H1 (cell line): ENCODE results near the gene KIF20A. TPM values are rescaled to one million over a fixed set of nuclear protein-coding genes. Genes with fewer than 3 reads are reported as not detected.

Source experiments
- CTBP2 ChIP-seq: IDR thresholded peaks from 2 replicates; pipeline ENCODE4 v1.7.0; 2011; ENCODE audit warnings: borderline replicate concordance, mild to moderate bottlenecking, moderate library complexity, mixed read lengths, low read length; ENCODE audit not compliant: insufficient read depth, insufficient read length
- CTCF ChIP-seq, 3 experiments: IDR thresholded peaks; 1 replicate in 2 of 3; 2 replicates in 1 of 3; pipeline versions ENCODE4 v1.5.1 to v1.6.1; 2011; ENCODE audit warnings: low read length in 3 of 3, mild to moderate bottlenecking in 3 of 3, inconsistent platforms in 2 of 3, low read depth in 1 of 3, moderate library complexity in 1 of 3; ENCODE audit not compliant: insufficient read depth in 1 of 3; ENCODE audit errors: control extremely low read depth in 1 of 3
- HDAC2 ChIP-seq, 2 experiments: fragments of 300-600 bp in 1 of 2; sonication (generic) in 1 of 2; IDR thresholded peaks; 2 replicates each; pipeline ENCODE4 v1.6.1; 2011 to 2012; ENCODE audit warnings: low read depth in 2 of 2, low read length in 2 of 2, mild to moderate bottlenecking in 2 of 2, moderate library complexity in 2 of 2, borderline replicate concordance in 1 of 2, inconsistent platforms in 1 of 2
- KDM5A ChIP-seq: fragments of 200-600 bp; IDR thresholded peaks from 2 replicates; pipeline ENCODE4 v1.7.1; 2012; ENCODE audit warnings: mild to moderate bottlenecking, low read length, inconsistent platforms, mixed read lengths
- MAX ChIP-seq: IDR thresholded peaks from 2 replicates; pipeline ENCODE4 v1.6.1; 2012; ENCODE audit warnings: inconsistent platforms
- PHF8 ChIP-seq: fragments of 200-600 bp; sonication (generic); conservative IDR thresholded peaks from 2 replicates; pipeline ENCODE4 v1.7.1; 2012; ENCODE audit warnings: low read depth, mild to moderate bottlenecking, inconsistent platforms, low read length, moderate library complexity
- RNF2 ChIP-seq: fragments of 200-900, 300-1000 bp; sonication (generic); IDR thresholded peaks from 2 replicates; pipeline ENCODE4 v1.7.1; 2016; ENCODE audit warnings: borderline replicate concordance, low read depth, mild to moderate bottlenecking, antibody characterized with exemption, low read length; ENCODE audit not compliant: poor library complexity, severe bottlenecking; ENCODE audit errors: missing control alignments
- RXRA ChIP-seq: IDR thresholded peaks from 2 replicates; pipeline ENCODE4 v1.6.1; 2011; ENCODE audit warnings: low read depth, mild to moderate bottlenecking, low read length, moderate library complexity; ENCODE audit not compliant: insufficient read depth
- SP2 ChIP-seq: IDR thresholded peaks from 2 replicates; pipeline ENCODE4 v1.6.1; 2012; ENCODE audit warnings: mild to moderate bottlenecking, low read length, inconsistent platforms
- polyA plus RNA-seq, 7 experiments: library from polyadenylated mRNA; depleted of rRNA in 3 of 7; stranded (reverse) in 5 of 7; unstranded in 2 of 7; fragments of >200 nt in 5 of 7; fragments of 200-250 nt in 2 of 7; gene quantifications; 1 replicate in 5 of 7; 2 replicates in 1 of 7; 4 replicates in 1 of 7; pipeline versions ENCODE4 v1.2.1 to v1.2.3, GENCODE V29; 2011 to 2013; ENCODE audit warnings: missing spikeins in 2 of 7, mixed read lengths in 2 of 7
- total RNA-seq: library from RNA; stranded (reverse); fragmentation: NEBNext Ultra II Directional; extraction: Animal tissue kit (Norgen Biotek cat#: 25700); gene quantifications from 2 replicates; pipeline ENCODE4 v1.2.1, GENCODE V29; 2021

The KIF20A gene
- total and polyA plus RNA-seq, 2 of the 8 experiments (the other 6 are each of a cell fraction or from before 2014, with no cell fraction given) = 33.3 to 67.1 TPM

GRCh38 chr5:138177941-138178515, 884 bp upstream of the KIF20A start (continued):
- TF ChIP-seq HDAC2 (IDR thresholded peaks at IDR 0.05; ENCODE audit: borderline replicate concordance in 1 of 2, low read depth in 2 of 2, low read length in 2 of 2) = peak in 1 of 2 experiments; percentile 71; a peak in 2 of 4 replicates
- no peak for TF ChIP-seq CTBP2
- no peak for TF ChIP-seq RXRA
- no peak for TF ChIP-seq MAX
- TF ChIP-seq KDM5A = no peak
- no peak for TF ChIP-seq CTCF (IDR thresholded peaks at IDR 0.05; ENCODE audit: control extremely low read depth in 1 of 3, insufficient read depth in 1 of 3, low read depth in 1 of 3, low read length in 3 of 3)
- TF ChIP-seq RNF2 = no peak
- 0 out of 2 replicates have a peak, but pooled peaks have one; percentile 88 for TF ChIP-seq PHF8
- no peak for TF ChIP-seq SP2
